GM19467 (cell line): Measurements from ENCODE around the gene AMZ1.

Source experiments
- ATAC-seq: cut with Tn5 transposase; IDR thresholded peaks from one replicate; pipeline ENCODE4 v1.9.1; 2021; ENCODE audit warnings: mild to moderate bottlenecking, moderate library complexity; ENCODE audit not compliant: unreplicated experiment

The AMZ1 gene

DNA sequence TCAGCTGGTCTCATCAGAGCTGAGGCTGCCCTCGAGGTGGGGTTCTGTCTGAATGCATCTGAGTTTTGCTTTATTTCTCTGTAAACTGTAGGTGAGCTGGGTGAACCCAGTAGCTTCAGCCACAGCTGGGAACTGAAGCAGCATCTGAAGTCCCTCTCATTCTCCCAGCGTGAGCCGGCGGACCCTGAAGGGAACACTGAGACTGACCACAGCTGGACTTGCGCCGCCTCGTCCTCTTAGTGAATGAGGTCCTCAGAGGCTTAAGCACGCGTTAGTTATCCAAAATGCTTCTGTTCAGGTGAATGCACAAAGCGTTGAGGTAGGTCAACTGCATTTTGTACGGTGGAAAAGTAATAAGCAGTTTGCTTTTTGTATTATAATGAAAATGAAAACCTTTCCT, 76.6 kb downstream of the AMZ1 start:
- ATAC-seq, result no peak
